Keratinocyte (primary cell): ENCODE measurements around the gene NFE2L3. TPM values are rescaled to one million over a fixed set of nuclear protein-coding genes. Genes with fewer than 3 reads are reported as not detected.

Experiments
- DNase-seq: peaks from one replicate; pipeline ENCODE4 v3.0.0-alpha.2; 2011; ENCODE audit warnings: low read depth, missing footprints, low spot score
- FAIRE-seq: peaks from 2 replicates; lab custom pipeline; 2011; peaks lifted over from hg19 to GRCh38; lab: Jason Lieb, UNC
- H2AFZ ChIP-seq: 2 replicates; pipeline ENCODE4 v1.6.0; 2012; ENCODE audit warnings: low read length, control low read depth, inconsistent platforms; ENCODE audit not compliant: control insufficient read depth
- H3K27ac ChIP-seq: 2 replicates; pipeline ENCODE4 v1.5.1; 2011; ENCODE audit warnings: low read length; ENCODE audit not compliant: control insufficient read depth, insufficient read depth
- H3K27me3 ChIP-seq: 3 replicates; pipeline ENCODE4 v1.6.0; 2011; ENCODE audit warnings: low read length; ENCODE audit not compliant: control insufficient read depth, insufficient read depth; ENCODE audit errors: extremely low read depth
- H3K36me3 ChIP-seq, 2 experiments: 2 replicates in 1 of 2; 3 replicates in 1 of 2; pipeline ENCODE4 v1.5.1; 2011; ENCODE audit warnings: low read length in 2 of 2, mild to moderate bottlenecking in 1 of 2; ENCODE audit not compliant: control insufficient read depth in 2 of 2, insufficient read depth in 2 of 2; ENCODE audit errors: extremely low read depth in 1 of 2
- H3K4me1 ChIP-seq: 3 replicates; pipeline ENCODE4 v1.5.1; 2011; ENCODE audit warnings: low read length; ENCODE audit not compliant: control insufficient read depth, insufficient read depth; ENCODE audit errors: extremely low read depth
- H3K4me2 ChIP-seq: 3 replicates; pipeline ENCODE4 v1.6.0; 2011; ENCODE audit warnings: low read depth, low read length; ENCODE audit not compliant: control insufficient read depth, insufficient read depth; ENCODE audit errors: extremely low read depth
- H3K4me3 ChIP-seq, 3 experiments: fragments of 200-600 bp in 1 of 3; sonication (generic) in 1 of 3; 2 replicates in 2 of 3; 3 replicates in 1 of 3; pipeline ENCODE4 v1.5.1; 2011 to 2016; ENCODE audit warnings: low read length in 3 of 3, mild to moderate bottlenecking in 3 of 3, control low read depth in 2 of 3, inconsistent platforms in 1 of 3, low read depth in 1 of 3, mixed read lengths in 1 of 3, mixed run types in 1 of 3, moderate library complexity in 1 of 3; ENCODE audit not compliant: control insufficient read depth in 2 of 3, insufficient read depth in 2 of 3; ENCODE audit errors: extremely low read depth in 1 of 3
- H3K79me2 ChIP-seq: 2 replicates; pipeline ENCODE4 v1.6.0; 2012; ENCODE audit warnings: low read length; ENCODE audit not compliant: control insufficient read depth, insufficient read depth
- H3K9ac ChIP-seq: 3 replicates; pipeline ENCODE4 v1.6.0; 2011; ENCODE audit warnings: low read length; ENCODE audit not compliant: control insufficient read depth, insufficient read depth; ENCODE audit errors: extremely low read depth
- H3K9me1 ChIP-seq: 3 replicates; pipeline ENCODE4 v1.6.0; 2011; ENCODE audit warnings: low read length; ENCODE audit not compliant: control insufficient read depth, insufficient read depth; ENCODE audit errors: extremely low read depth
- H3K9me3 ChIP-seq: 2 replicates; pipeline ENCODE4 v1.5.1; 2012; ENCODE audit warnings: low read depth, low read length; ENCODE audit not compliant: control insufficient read depth
- H4K20me1 ChIP-seq: 3 replicates; pipeline ENCODE4 v1.6.0; 2011; ENCODE audit warnings: low read length; ENCODE audit not compliant: control insufficient read depth, insufficient read depth; ENCODE audit errors: extremely low read depth
- CTCF ChIP-seq, 3 experiments: IDR thresholded peaks in 1 of 3; conservative IDR thresholded peaks in 1 of 3; optimal IDR thresholded peaks in 1 of 3; 2 replicates in 2 of 3; 3 replicates in 1 of 3; pipeline versions ENCODE3 to v1.5.1; 2011; ENCODE audit warnings: low read length in 3 of 3, mild to moderate bottlenecking in 3 of 3, moderate library complexity in 2 of 3, control low read depth in 1 of 3, inconsistent platforms in 1 of 3; ENCODE audit not compliant: insufficient read depth in 2 of 3; ENCODE audit errors: extremely low read depth in 1 of 3
- EZH2 ChIP-seq: IDR thresholded peaks from one replicate; pipeline ENCODE4 v1.6.1; 2012; ENCODE audit warnings: inconsistent platforms, mild to moderate bottlenecking, low read length, moderate library complexity
- dilution Hi-C: fragments of 300-500 bp; cut with MboI; formaldehyde crosslinking; loops from one replicate; pipeline ENCODE4 v1.7.0; 2020; ENCODE audit warnings: low sequenced_read_pairs; ENCODE audit not compliant: extremely low pct_ligation_motif_present
- polyA plus RNA-seq, 5 experiments: library from polyadenylated mRNA; depleted of rRNA in 3 of 5; stranded (reverse) in 3 of 5; stranded (forward) in 1 of 5; unstranded in 1 of 5; fragments of >200 nt; gene quantifications; 1 replicate in 1 of 5; 2 replicates in 3 of 5; 3 replicates in 1 of 5; pipeline versions ENCODE4 v1.2.1 to v1.2.3, GENCODE V29; 2011 to 2012; ENCODE audit warnings: missing spikeins in 2 of 5, low read depth in 1 of 5, low replicate concordance in 1 of 5

NFE2L3 gene
- polyA plus RNA-seq, 1 donor (not counting 4 experiments of a cell fraction or from before 2014, with no cell fraction given), result 17.8 TPM

- no peak for FAIRE-seq
- dilution Hi-C loops, result no loop called here
- no peaks in the 10 kb centered on the region for H4K20me1 ChIP-seq
- DNase-seq, result no peak
- H3K36me3 ChIP-seq, result no peaks in the 10 kb centered on the region
- H3K9me1 ChIP-seq, result no peaks in the 10 kb centered on the region
- H3K27me3 ChIP-seq, result peaks cover 4% of the 10 kb centered on the region
- TF ChIP-seq CTCF (optimal IDR thresholded peaks at IDR 0.05 in 1 of 3, IDR thresholded peaks at IDR 0.05 in 1 of 3, conservative IDR thresholded peaks at IDR 0.05 in 1 of 3; ENCODE audit: extremely low read depth in 1 of 3, insufficient read depth in 2 of 3, low read length in 3 of 3) (no peak), EZH2 (no peak)
- no peaks in the 10 kb centered on the region for H3K79me2 ChIP-seq
- H3K4me2 ChIP-seq, result no peak overlapping the region
- H2AFZ ChIP-seq, result no peak overlapping the region
- no peak overlapping the region for H3K9ac ChIP-seq
- H3K4me3 ChIP-seq, result no peak overlapping the region
- no peaks in the 10 kb centered on the region for H3K9me3 ChIP-seq
- no peak overlapping the region for H3K27ac ChIP-seq
- no peaks in the 10 kb centered on the region for H3K4me1 ChIP-seq
Measured at GRCh38 chr7:26131056-26131589, 20.9 kb upstream of the NFE2L3 start.

- H3K9me3 ChIP-seq, result no peaks in the 10 kb centered on the region
- H3K9ac ChIP-seq, result no peak overlapping the region
- no peaks in the 10 kb centered on the region for H3K4me1 ChIP-seq
- DNase-seq, result no peak
- H3K27ac ChIP-seq, result no peak overlapping the region
- H3K79me2 ChIP-seq, result no peaks in the 10 kb centered on the region
- dilution Hi-C loops, result no loop called here
- H2AFZ ChIP-seq, result no peak overlapping the region
- H3K36me3 ChIP-seq, result no peaks in the 10 kb centered on the region
- H3K4me3 ChIP-seq, result no peak overlapping the region
- H3K27me3 ChIP-seq, result no peaks in the 10 kb centered on the region
- FAIRE-seq, result no peak
- TF ChIP-seq EZH2 (no peak), CTCF (optimal IDR thresholded peaks at IDR 0.05 in 1 of 3, IDR thresholded peaks at IDR 0.05 in 1 of 3, conservative IDR thresholded peaks at IDR 0.05 in 1 of 3; ENCODE audit: extremely low read depth in 1 of 3, insufficient read depth in 2 of 3, low read length in 3 of 3) (no peak)
- H3K4me2 ChIP-seq, result no peak overlapping the region
- H3K9me1 ChIP-seq, result no peaks in the 10 kb centered on the region
- no peaks in the 10 kb centered on the region for H4K20me1 ChIP-seq
Measured at GRCh38 chr7:26135076-26135475, 16.9 kb upstream of the NFE2L3 start.
